A549 (cell line): ENCODE measurements around the gene YAF2. TPM values are rescaled to one million over a fixed set of nuclear protein-coding genes. Genes with fewer than 3 reads are reported as not detected.
"Not testable (repeated sequence)": the region's sequence is repeated elsewhere in the genome, so short reads cannot be mapped to it uniquely, and the experiment has no call there.

Source experiments
- ATAC-seq, 2 experiments: fragments of 200-7000 bp in 1 of 2; fragments of >200 bp in 1 of 2; cut with Nextera tagmentation in 1 of 2; cut with Tn5 transposase in 1 of 2; 3 replicates each; pipeline versions ENCODE4 v1.8.0 to v1.9.1; 2018 to 2020; ENCODE audit warnings: mild to moderate bottlenecking in 1 of 2, moderate library complexity in 1 of 2
- CTCF ChIA-PET: fragments of 300-600 bp; sonication (Branson Sonifier 250); formaldehyde crosslinking; extraction: SDS; loops from one replicate; lab custom pipeline; 2021; ENCODE audit warnings: antibody characterized with exemption, inconsistent platforms; lab: Yijun Ruan, JAX
- POLR2A ChIA-PET: fragments of 350-600 bp; formaldehyde crosslinking; extraction: SDS; loops from one replicate; lab custom pipeline; 2021; ENCODE audit warnings: antibody characterized with exemption, inconsistent platforms; lab: Yijun Ruan, JAX
- DNase-seq, 2 experiments: peaks; one replicate each; pipeline versions ENCODE4 v3.0.0 to v3.0.0-alpha.2; 2011 to 2016; ENCODE audit warnings: low read depth in 1 of 2, low spot score in 1 of 2
- FAIRE-seq: peaks from 2 replicates; lab custom pipeline; 2011; peaks lifted over from hg19 to GRCh38; lab: Jason Lieb, UNC
- H3K27ac ChIP-seq, 2 experiments: fragments of >200 bp; sonication (Bioruptor Twin); formaldehyde crosslinking; 3 replicates each; pipeline ENCODE4 v1.5.1; 2016 to 2017
- H3K4me1 ChIP-seq: fragments of >200 bp; sonication (Bioruptor Twin); formaldehyde crosslinking; 3 replicates; pipeline ENCODE4 v1.6.1; 2016
- H3K4me2 ChIP-seq: fragments of >200 bp; sonication (Bioruptor Twin); formaldehyde crosslinking; 3 replicates; pipeline ENCODE4 v1.6.1; 2016
- H3K4me3 ChIP-seq: fragments of >200 bp; sonication (Bioruptor Twin); formaldehyde crosslinking; 3 replicates; pipeline ENCODE4 v1.5.1; 2016
- H3K9me3 ChIP-seq: fragments of >200 bp; sonication (Bioruptor Twin); formaldehyde crosslinking; 3 replicates; pipeline ENCODE4 v1.6.1; 2016
- CHD4 ChIP-seq: fragments of 200-600 bp; sonication (generic); IDR thresholded peaks from 2 replicates; pipeline ENCODE4 v1.6.1; 2016; ENCODE audit warnings: antibody characterized with exemption, mild to moderate bottlenecking, borderline replicate concordance
- HOXA7 ChIP-seq: fragments of 250-450 bp; sonication (Bioruptor Pico); IDR thresholded peaks from 2 replicates; pipeline ENCODE4 v1.5.0; 2020; ENCODE audit warnings: mild to moderate bottlenecking, moderate library complexity
- MAFK ChIP-seq: fragments of 450-650 bp; IDR thresholded peaks from 2 replicates; pipeline ENCODE4 v1.6.1; 2014; ENCODE audit not compliant: partially characterized antibody
- MAZ ChIP-seq: fragments of 150-350 bp; IDR thresholded peaks from 2 replicates; pipeline ENCODE4 v1.6.1; 2014; ENCODE audit warnings: antibody characterized with exemption, low read depth, low read length, borderline replicate concordance
- PHF8 ChIP-seq: fragments of 200-600 bp; sonication (generic); IDR thresholded peaks from 2 replicates; pipeline ENCODE4 v1.6.1; 2016; ENCODE audit warnings: low read depth, mild to moderate bottlenecking, antibody characterized with exemption, moderate library complexity, borderline replicate concordance
- POLR2AphosphoS2 ChIP-seq: conservative IDR thresholded peaks from 2 replicates; pipeline ENCODE4 v1.6.1; 2012; ENCODE audit warnings: low read length, improper control_type of control experiment, inconsistent platforms
- RCOR1 ChIP-seq: fragments of 150-350 bp; IDR thresholded peaks from 2 replicates; pipeline ENCODE4 v1.6.1; 2014; ENCODE audit warnings: antibody characterized with exemption, low read length, low read depth
- REST ChIP-seq: fragments of 200-600 bp; sonication (generic); IDR thresholded peaks from 2 replicates; pipeline ENCODE4 v1.6.1; 2016; ENCODE audit warnings: antibody characterized with exemption, mild to moderate bottlenecking, moderate library complexity
- ZC3H11A ChIP-seq: fragments of 450-650 bp; IDR thresholded peaks from 2 replicates; pipeline ENCODE4 v1.6.1; 2014; ENCODE audit warnings: antibody characterized with exemption, mild to moderate bottlenecking
- ZSCAN20 ChIP-seq: fragments of 250-450 bp; sonication (Bioruptor Pico); IDR thresholded peaks from 2 replicates; pipeline ENCODE4 v1.8.0; 2022; ENCODE audit warnings: mild to moderate bottlenecking, moderate library complexity
- WGBS: methylation state at CpG from one replicate; pipeline ENCODE4 v1.1.6; 2017; ENCODE audit errors: missing lambda C conversion rate; 5-methylcytosine and 5-hydroxymethylcytosine counted together
- polyA plus RNA-seq, 4 experiments: library from polyadenylated mRNA; depleted of rRNA in 3 of 4; stranded (reverse); fragments of >200 nt; fragmentation: RNase III in 1 of 4; extraction: RNeasy Plus Mini Kit Qiagen cat#74134 plus additional on column Dnase treatment in 1 of 4; gene quantifications; 2 replicates in 3 of 4; 3 replicates in 1 of 4; pipeline ENCODE4 v1.2.3, GENCODE V29; 2011 to 2017
- TF ChIP-seq, protein P1 (sequence below): IDR thresholded peaks from 2 replicates; pipeline ENCODE4 v1.6.1; 2012
- TF ChIP-seq, protein P2 (sequence below): fragments of >200 bp; sonication (Bioruptor Twin); formaldehyde crosslinking; IDR thresholded peaks from 3 replicates; pipeline ENCODE4 v1.5.1; 2016

The YAF2 gene
- polyA plus RNA-seq, 2 of the 4 experiments (the other 2 are of a cell fraction) = 21.5 to 49.2 TPM

DNA sequence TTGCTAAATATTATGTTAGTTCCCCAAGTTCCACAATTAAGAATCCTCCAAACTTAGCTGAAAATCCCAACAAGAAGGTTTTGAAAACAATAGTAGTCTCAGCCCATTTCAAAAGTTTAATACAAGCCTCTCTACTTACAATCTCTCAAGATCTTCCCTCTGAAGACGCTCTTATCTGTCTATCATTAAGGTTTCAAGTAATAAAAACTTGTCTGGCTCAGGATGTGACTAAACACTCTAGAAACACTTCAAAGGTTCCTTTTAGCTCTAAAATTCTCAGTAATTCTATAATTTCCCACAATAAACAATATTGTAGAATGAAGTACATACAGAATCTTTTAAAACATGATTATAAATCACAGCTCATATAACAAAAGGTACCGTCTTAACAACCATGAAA, 16.3 kb downstream of the YAF2 start:
- FAIRE-seq (no peak), ATAC-seq (no peak), DNase-seq (no peak)
- 92% methylated on average over 2 of the region's 2 CpGs for WGBS
- TF ChIP-seq, protein P1, sequence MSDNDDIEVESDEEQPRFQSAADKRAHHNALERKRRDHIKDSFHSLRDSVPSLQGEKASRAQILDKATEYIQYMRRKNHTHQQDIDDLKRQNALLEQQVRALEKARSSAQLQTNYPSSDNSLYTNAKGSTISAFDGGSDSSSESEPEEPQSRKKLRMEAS = no peak
- TF ChIP-seq ZSCAN20 (no peak), HOXA7 (CRISPR knock-in tag) (no peak), MAZ (no peak), MAFK (no peak), PHF8 (no peak)
- no peaks in the 10 kb centered on the region for H3K9me3 ChIP-seq
- ChIA-PET CTCF (no interaction called here), POLR2A (no interaction called here)
- no peak overlapping the region for H3K27ac ChIP-seq
- peaks cover 23% of the 10 kb centered on the region for H3K4me1 ChIP-seq
- no peak overlapping the region for H3K4me2 ChIP-seq
- H3K4me3 ChIP-seq = no peak overlapping the region

DNA sequence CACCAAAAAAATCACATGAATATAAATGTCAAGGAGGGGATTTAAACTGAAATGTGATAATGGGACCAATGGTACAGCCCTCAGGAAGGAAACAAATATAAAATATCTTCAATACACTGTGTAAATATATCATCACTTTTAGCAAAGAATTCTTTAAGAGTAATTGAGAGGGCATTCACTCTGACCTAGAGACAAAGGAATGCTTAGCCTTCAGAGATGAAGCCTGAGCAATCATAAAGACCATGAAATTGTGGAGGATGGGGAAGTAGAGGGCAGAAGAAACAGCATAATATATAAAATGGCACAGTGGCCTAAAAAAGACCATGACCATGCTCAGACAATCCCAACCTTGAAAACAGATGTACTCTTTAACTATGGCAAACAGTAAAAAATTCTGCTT, 20.4 kb downstream of the YAF2 start:
- Histone ChIP-seq H3K9me3 (no peaks in the 10 kb centered on the region), H3K4me1 (peaks cover 40% of the 10 kb centered on the region), H3K4me3 (no peak overlapping the region), H3K27ac (peak overlapping the region in 1 of 2 experiments; percentile 47; a peak in 2 of 6 replicates), H3K4me2 (peak overlapping the region; percentile 33)
- FAIRE-seq (no peak), DNase-seq (no peak), ATAC-seq (peak; percentile 39 to 82; a peak in 3 of 6 replicates)
- no peak for TF ChIP-seq REST
- no peak for TF ChIP-seq CHD4
- TF ChIP-seq MAFK = no peak
- CTCF ChIA-PET = no interaction called here
- POLR2A ChIA-PET = no interaction called here

GRCh38 chr12:42216737-42217136, 21.3 kb downstream of the YAF2 start:
- TF ChIP-seq RCOR1 (no peak), POLR2AphosphoS2 (no peak)
- TF ChIP-seq, protein P2, sequence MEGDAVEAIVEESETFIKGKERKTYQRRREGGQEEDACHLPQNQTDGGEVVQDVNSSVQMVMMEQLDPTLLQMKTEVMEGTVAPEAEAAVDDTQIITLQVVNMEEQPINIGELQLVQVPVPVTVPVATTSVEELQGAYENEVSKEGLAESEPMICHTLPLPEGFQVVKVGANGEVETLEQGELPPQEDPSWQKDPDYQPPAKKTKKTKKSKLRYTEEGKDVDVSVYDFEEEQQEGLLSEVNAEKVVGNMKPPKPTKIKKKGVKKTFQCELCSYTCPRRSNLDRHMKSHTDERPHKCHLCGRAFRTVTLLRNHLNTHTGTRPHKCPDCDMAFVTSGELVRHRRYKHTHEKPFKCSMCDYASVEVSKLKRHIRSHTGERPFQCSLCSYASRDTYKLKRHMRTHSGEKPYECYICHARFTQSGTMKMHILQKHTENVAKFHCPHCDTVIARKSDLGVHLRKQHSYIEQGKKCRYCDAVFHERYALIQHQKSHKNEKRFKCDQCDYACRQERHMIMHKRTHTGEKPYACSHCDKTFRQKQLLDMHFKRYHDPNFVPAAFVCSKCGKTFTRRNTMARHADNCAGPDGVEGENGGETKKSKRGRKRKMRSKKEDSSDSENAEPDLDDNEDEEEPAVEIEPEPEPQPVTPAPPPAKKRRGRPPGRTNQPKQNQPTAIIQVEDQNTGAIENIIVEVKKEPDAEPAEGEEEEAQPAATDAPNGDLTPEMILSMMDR = no peak
- CTCF ChIA-PET = no interaction called here
- H3K27ac ChIP-seq = no peak overlapping the region
- DNase-seq (no peak), ATAC-seq (no peak; a peak in 1 of 6 replicates), FAIRE-seq (no peak)
- H3K9me3 ChIP-seq = no peaks in the 10 kb centered on the region
- POLR2A ChIA-PET = no interaction called here
- H3K4me1 ChIP-seq = peaks cover 40% of the 10 kb centered on the region
- H3K4me3 ChIP-seq = no peak overlapping the region
- WGBS = 98% methylated on average over 1 of the region's 1 CpG
- no peak overlapping the region for H3K4me2 ChIP-seq

- POLR2A ChIA-PET, FAIRE-seq, H3K9me3 ChIP-seq, H3K4me2 ChIP-seq, DNase-seq, H3K27ac ChIP-seq, ATAC-seq, H3K4me3 ChIP-seq: not testable (repeated sequence)
- CTCF ChIA-PET = interaction anchor here (0.6 to 1.0 kb wide), 3 partner anchors 11 to 71 kb away, joined by 3 read pairs; partner anchors contain the start of gene GXYLT1
- peak; percentile 66 for TF ChIP-seq ZC3H11A
- 90% methylated on average over 4 of the region's 4 CpGs for WGBS
- H3K4me1 ChIP-seq = peaks cover 40% of the 10 kb centered on the region
These were observed 22.3 kb downstream of the YAF2 start for GRCh38 chr12:42215759-42216158.
